T-cell (primary cell): ENCODE measurements around the gene CDH18. TPM values are rescaled to one million over a fixed set of nuclear protein-coding genes. Genes with fewer than 3 reads are reported as not detected.

Experiments used
- ATAC-seq, 4 experiments: fragments of 200-7000 bp in 3 of 4; fragments of 150-1000 bp in 1 of 4; cut with Tn5 transposase; replicated peaks in 1 of 4; 1 replicate in 3 of 4; 2 replicates in 1 of 4; pipeline ENCODE4 v1.10.0; 2021; ENCODE audit warnings: moderate library complexity in 3 of 4, mild to moderate bottlenecking in 2 of 4, moderate number of reproducible peaks in 1 of 4
- CTCF ChIA-PET, 2 donors: fragments of 300-600 bp; sonication (Branson Sonifier 250); formaldehyde crosslinking; loops; one replicate each; lab custom pipeline; 2022; ENCODE audit warnings: antibody characterized with exemption in 2 of 2; lab: Charles Lee
- POLR2A ChIA-PET, 2 donors: fragments of 300-600 bp; sonication (Branson Sonifier 250); formaldehyde crosslinking; loops; one replicate each; lab custom pipeline; 2022; ENCODE audit warnings: antibody characterized with exemption in 2 of 2; lab: Charles Lee
- DNase-seq, 35 experiments: peaks; one replicate each; pipeline versions ENCODE4 v3.0.0 to v3.0.0-alpha.2; 2013 to 2023
- H3K27ac ChIP-seq: one replicate; pipeline ENCODE4 v1.5.1; 2013; ENCODE audit warnings: low read length
- H3K27me3 ChIP-seq, 2 experiments: replicated peaks in 1 of 2; 1 replicate in 1 of 2; 2 replicates in 1 of 2; pipeline versions ENCODE4 v1.6.1 to v1.7.0; 2013; ENCODE audit warnings: low read length in 1 of 2, mixed read lengths in 1 of 2; ENCODE audit not compliant: control insufficient read depth in 2 of 2, insufficient read depth in 2 of 2; ENCODE audit errors: extremely low read depth in 1 of 2
- H3K36me3 ChIP-seq, 2 donors: 1 replicate in 1 of 2; 2 replicates in 1 of 2; pipeline versions ENCODE4 v1.6.1 to v1.7.0; 2013; ENCODE audit warnings: low read length in 1 of 2; ENCODE audit not compliant: control insufficient read depth in 2 of 2, insufficient read depth in 1 of 2; ENCODE audit errors: extremely low read depth in 1 of 2
- H3K4me1 ChIP-seq, 2 experiments: 1 replicate in 1 of 2; 2 replicates in 1 of 2; pipeline versions ENCODE4 v1.6.1 to v1.7.0; 2013; ENCODE audit warnings: low read length in 2 of 2, mixed read lengths in 1 of 2; ENCODE audit not compliant: insufficient read depth in 2 of 2, control insufficient read depth in 1 of 2; ENCODE audit errors: extremely low read depth in 1 of 2
- H3K4me3 ChIP-seq, 2 donors: 1 replicate in 1 of 2; 2 replicates in 1 of 2; pipeline versions ENCODE4 v1.5.1 to v1.7.0; 2013; ENCODE audit warnings: mild to moderate bottlenecking in 2 of 2, low read length in 1 of 2, moderate library complexity in 1 of 2; ENCODE audit not compliant: control insufficient read depth in 1 of 2; ENCODE audit errors: extremely low read depth in 1 of 2
- H3K9me3 ChIP-seq: 2 replicates; pipeline ENCODE4 v1.7.0; 2013
- H3K27ac Mint-ChIP-seq, 2 donors: one replicate each; pipeline ENCODE4 v1.8.0; 2020 to 2021; ENCODE audit warnings: mild to moderate bottlenecking in 2 of 2, mixed read lengths in 2 of 2
- H3K27me3 Mint-ChIP-seq, 2 donors: one replicate each; pipeline ENCODE4 v1.8.0; 2021 to 2022; ENCODE audit warnings: mixed read lengths in 2 of 2
- H3K36me3 Mint-ChIP-seq: one replicate; pipeline ENCODE4 v1.8.0; 2021; ENCODE audit warnings: mixed read lengths
- H3K4me1 Mint-ChIP-seq, 3 donors: one replicate each; pipeline ENCODE4 v1.8.0; 2020 to 2022; ENCODE audit warnings: mixed read lengths in 3 of 3, mild to moderate bottlenecking in 1 of 3
- H3K4me3 Mint-ChIP-seq, 3 donors: one replicate each; pipeline ENCODE4 v1.8.0; 2020 to 2022; ENCODE audit warnings: mild to moderate bottlenecking in 3 of 3, mixed read lengths in 3 of 3, moderate library complexity in 3 of 3
- H3K9me3 Mint-ChIP-seq, 3 donors: one replicate each; pipeline ENCODE4 v1.8.0; 2020 to 2022; ENCODE audit warnings: mixed read lengths in 3 of 3
- WGBS: methylation state at CpG from one replicate; pipeline ENCODE4 v1.1.5; 2013; ENCODE audit warnings: missing lambda C conversion rate; ENCODE audit not compliant: insufficient coverage; 5-methylcytosine and 5-hydroxymethylcytosine counted together
- total RNA-seq, 35 experiments: library from RNA in 6 of 35; stranded (reverse) in 6 of 35; fragments of 120-200 nt in 1 of 35; gene quantifications; one replicate each; pipeline versions ENCODE4 v1.2.1 to v1.2.4 and lab custom pipeline; 2013 to 2026

The CDH18 gene
- total RNA-seq, 5 donors from 2014 or later (not counting 1 experiment from before 2014, with no cell fraction given): not detected

DNA sequence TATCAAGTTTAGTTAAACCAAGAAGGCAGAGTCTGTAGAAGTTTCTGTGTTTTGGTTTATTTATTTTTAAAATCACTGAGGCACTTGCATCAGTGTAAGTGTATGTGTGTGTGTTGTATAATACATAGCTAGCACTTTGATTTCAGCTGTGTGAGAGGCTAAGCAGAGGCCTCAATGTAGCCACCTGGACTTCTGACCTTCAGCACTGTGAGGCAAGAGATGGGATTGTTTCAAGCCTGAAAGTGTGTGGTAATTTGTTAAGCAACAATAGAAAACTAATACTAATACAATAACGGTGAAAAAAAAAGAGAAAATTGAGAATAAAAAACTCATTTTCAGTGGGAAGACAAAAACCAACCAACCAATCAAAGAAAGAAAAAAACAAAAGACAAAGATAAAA lies 327.3 kb downstream of the CDH18 start:
- Mint-ChIP-seq H3K27ac (no peak overlapping the region), H3K4me1 (no peaks in the 10 kb centered on the region), H3K4me3 (no peak overlapping the region), H3K9me3 (peaks cover 3 to 14% (median 3%) of the 10 kb centered on the region in 3 donors), H3K27me3 (no peaks in the 10 kb centered on the region), H3K36me3 (no peaks in the 10 kb centered on the region)
- DNase-seq (no peak), ATAC-seq (no peak)
- H3K4me1 ChIP-seq: no peaks in the 10 kb centered on the region
- no peak overlapping the region for H3K4me3 ChIP-seq
- no peaks in the 10 kb centered on the region for H3K9me3 ChIP-seq
- ChIA-PET CTCF (no interaction called here), POLR2A (no interaction called here)
- H3K36me3 ChIP-seq: no peaks in the 10 kb centered on the region
- H3K27ac ChIP-seq: no peak overlapping the region
- no CpG with 5 or more reads among the region's 1 CpG for WGBS
- H3K27me3 ChIP-seq: no peaks in the 10 kb centered on the region

DNA sequence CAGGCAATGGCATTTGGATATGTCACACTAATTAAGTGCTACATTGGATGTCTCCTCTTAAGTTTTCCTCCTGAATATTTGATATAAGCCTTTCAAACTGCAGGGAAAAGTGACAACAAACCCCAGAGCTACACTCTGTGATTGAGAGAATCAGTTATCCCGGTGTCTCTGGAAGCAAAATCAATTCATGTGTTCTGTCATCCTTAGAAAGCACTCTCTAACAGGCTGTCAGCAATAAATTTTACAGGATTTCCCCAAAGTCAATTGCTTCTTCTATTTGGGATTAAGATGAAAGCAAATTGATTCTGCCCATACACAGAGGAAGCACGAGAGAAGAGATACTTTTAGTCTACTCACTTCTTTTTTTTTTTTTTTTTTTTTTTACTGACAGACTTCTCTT lies 332.4 kb downstream of the CDH18 start:
- ATAC-seq (no peak), DNase-seq (no peak)
- Histone ChIP-seq H3K36me3 (no peaks in the 10 kb centered on the region), H3K4me1 (no peaks in the 10 kb centered on the region), H3K27me3 (no peaks in the 10 kb centered on the region), H3K27ac (no peak overlapping the region), H3K4me3 (no peak overlapping the region), H3K9me3 (no peaks in the 10 kb centered on the region)
- Mint-ChIP-seq H3K4me3 (no peak overlapping the region), H3K4me1 (no peaks in the 10 kb centered on the region), H3K27ac (no peak overlapping the region), H3K36me3 (no peaks in the 10 kb centered on the region), H3K9me3 (peaks cover 4 to 8% (median 5%) of the 10 kb centered on the region in 3 donors), H3K27me3 (no peaks in the 10 kb centered on the region)
- POLR2A ChIA-PET: no interaction called here
- no CpG with 5 or more reads among the region's 2 CpGs for WGBS
- CTCF ChIA-PET: no interaction called here

DNA sequence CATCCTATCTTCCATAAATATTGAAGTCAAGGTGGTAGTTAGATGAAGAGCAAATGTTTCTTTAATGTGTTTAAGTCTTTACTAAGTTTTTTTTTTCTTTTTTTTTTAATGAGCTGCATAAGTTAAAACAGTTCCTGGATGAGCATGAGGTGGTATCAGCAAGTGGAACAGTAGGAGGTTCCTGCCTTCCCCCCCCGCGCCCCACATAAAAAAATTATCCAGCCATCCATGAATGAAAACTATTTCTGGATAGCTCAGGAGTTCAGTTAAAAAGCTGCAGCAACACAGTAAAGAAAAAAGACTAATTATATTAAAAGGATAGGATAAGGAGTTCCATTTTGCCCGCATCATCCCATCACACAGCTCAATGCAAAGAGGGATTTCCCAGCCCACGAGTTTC lies 349.5 kb downstream of the CDH18 start:
- Histone ChIP-seq H3K4me3 (no peak overlapping the region), H3K4me1 (no peaks in the 10 kb centered on the region), H3K27ac (no peak overlapping the region), H3K9me3 (peaks cover 4% of the 10 kb centered on the region), H3K36me3 (no peaks in the 10 kb centered on the region), H3K27me3 (no peaks in the 10 kb centered on the region)
- ChIA-PET POLR2A (no interaction called here), CTCF (interaction anchor here in 1 of 2 donors (0.6 kb wide), 1 partner anchor 238 kb away, joined by 3 read pairs; no protein-coding TSS in a partner anchor)
- H3K4me1 Mint-ChIP-seq: no peaks in the 10 kb centered on the region
- H3K9me3 Mint-ChIP-seq: peaks cover 3 to 22% (median 22%) of the 10 kb centered on the region in 3 donors
- H3K4me3 Mint-ChIP-seq: no peak overlapping the region
- no CpG with 5 or more reads among the region's 4 CpGs for WGBS
- no peaks in the 10 kb centered on the region for H3K36me3 Mint-ChIP-seq
- ATAC-seq (no peak), DNase-seq (no peak)
- no peak overlapping the region for H3K27ac Mint-ChIP-seq
- no peaks in the 10 kb centered on the region for H3K27me3 Mint-ChIP-seq

DNA sequence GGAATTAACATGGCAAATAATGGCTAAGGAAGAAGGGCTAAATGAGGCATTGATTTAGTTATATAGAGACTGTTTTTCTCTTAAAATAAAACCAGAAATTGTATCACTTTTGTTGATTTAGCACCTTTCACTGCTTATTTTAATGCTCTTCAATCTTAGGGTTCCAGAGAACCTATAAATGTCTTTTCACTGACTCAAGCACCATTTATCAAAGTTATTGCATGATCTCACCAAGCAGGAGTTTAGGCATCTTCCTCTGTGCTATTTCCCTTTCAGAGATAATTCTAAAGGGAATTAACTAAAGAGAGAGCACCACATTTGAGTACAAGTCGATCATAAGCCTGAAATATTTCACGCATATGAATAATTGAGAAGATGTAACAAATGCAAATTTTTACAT lies 357.1 kb downstream of the CDH18 start:
- H3K36me3 Mint-ChIP-seq: no peaks in the 10 kb centered on the region
- ChIA-PET POLR2A (interaction anchor here in 1 of 2 donors (0.6 kb wide), 1 partner anchor 23 kb away, joined by 3 read pairs; no protein-coding TSS in a partner anchor), CTCF (no interaction called here)
- no peaks in the 10 kb centered on the region for H3K27me3 Mint-ChIP-seq
- peaks cover 10 to 21% (median 16%) of the 10 kb centered on the region in 3 donors for H3K9me3 Mint-ChIP-seq
- Histone ChIP-seq H3K4me1 (no peaks in the 10 kb centered on the region), H3K4me3 (no peak overlapping the region), H3K27ac (no peak overlapping the region), H3K27me3 (no peaks in the 10 kb centered on the region), H3K9me3 (no peaks in the 10 kb centered on the region), H3K36me3 (no peaks in the 10 kb centered on the region)
- DNase-seq (no peak), ATAC-seq (no peak)
- H3K4me3 Mint-ChIP-seq: no peak overlapping the region
- no peak overlapping the region for H3K27ac Mint-ChIP-seq
- H3K4me1 Mint-ChIP-seq: no peaks in the 10 kb centered on the region
- WGBS: no CpG with 5 or more reads among the region's 2 CpGs

DNA sequence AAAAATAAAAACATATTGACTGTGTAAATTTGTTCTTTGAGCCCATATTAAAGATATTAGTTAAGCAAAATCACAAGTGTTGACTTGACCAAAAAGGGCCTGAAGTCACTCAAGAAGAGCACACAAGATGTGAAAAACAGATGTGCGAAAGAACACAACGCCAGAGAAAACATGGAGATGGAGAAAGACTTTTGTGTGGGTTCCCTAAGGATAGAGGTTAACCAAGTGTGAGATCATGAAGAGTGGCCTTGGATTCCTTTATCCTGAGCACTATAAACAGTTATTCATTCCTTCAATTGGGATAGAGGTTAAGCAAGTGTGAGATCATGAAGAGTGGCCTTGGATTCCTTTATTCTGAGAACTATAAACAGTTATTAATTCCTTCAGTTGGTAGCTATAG lies 361.8 kb downstream of the CDH18 start:
- H3K27ac ChIP-seq: no peak overlapping the region
- H3K27me3 Mint-ChIP-seq: no peaks in the 10 kb centered on the region
- no peaks in the 10 kb centered on the region for H3K4me1 ChIP-seq
- CTCF ChIA-PET: interaction anchor here in 1 of 2 donors (0.6 kb wide), 1 partner anchor 11 kb away, joined by 4 read pairs; no protein-coding TSS in a partner anchor
- peaks cover 17 to 32% (median 19%) of the 10 kb centered on the region in 3 donors for H3K9me3 Mint-ChIP-seq
- 77% methylated on average over 2 of the region's 2 CpGs for WGBS
- H3K27ac Mint-ChIP-seq: no peak overlapping the region
- no peaks in the 10 kb centered on the region for H3K9me3 ChIP-seq
- no peaks in the 10 kb centered on the region for H3K4me1 Mint-ChIP-seq
- no peak for DNase-seq
- no peak for ATAC-seq
- POLR2A ChIA-PET: no interaction called here
- H3K4me3 Mint-ChIP-seq: no peak overlapping the region
- H3K4me3 ChIP-seq: no peak overlapping the region
- no peaks in the 10 kb centered on the region for H3K36me3 Mint-ChIP-seq
- no peaks in the 10 kb centered on the region for H3K27me3 ChIP-seq
- H3K36me3 ChIP-seq: no peaks in the 10 kb centered on the region

DNA sequence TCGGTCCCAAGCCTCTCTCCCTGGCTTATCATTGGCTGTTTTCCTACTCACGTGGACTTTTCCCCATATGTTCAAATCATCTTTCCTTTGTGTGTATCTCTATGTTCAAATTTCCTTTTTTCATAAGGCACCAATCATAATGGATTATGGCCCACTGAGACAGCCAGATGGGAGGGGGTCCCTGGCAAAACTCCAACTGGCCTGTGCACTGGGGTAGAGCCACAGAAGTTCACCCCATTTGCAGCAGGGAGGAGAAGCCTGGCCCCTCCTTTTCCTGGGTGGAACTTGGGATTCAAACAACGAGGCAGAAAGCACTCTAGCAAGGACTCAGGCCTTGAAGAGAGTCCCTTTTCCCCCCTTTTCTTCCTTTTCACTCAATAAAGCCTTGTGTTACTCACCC lies 362.4 kb downstream of the CDH18 start:
- POLR2A ChIA-PET: no interaction called here
- no peaks in the 10 kb centered on the region for H3K27me3 ChIP-seq
- Mint-ChIP-seq H3K4me1 (no peaks in the 10 kb centered on the region), H3K4me3 (no peak overlapping the region), H3K27me3 (no peaks in the 10 kb centered on the region), H3K27ac (no peak overlapping the region), H3K9me3 (peaks cover 16 to 32% (median 18%) of the 10 kb centered on the region in 3 donors), H3K36me3 (no peaks in the 10 kb centered on the region)
- H3K4me1 ChIP-seq: no peaks in the 10 kb centered on the region
- no peak overlapping the region for H3K27ac ChIP-seq
- CTCF ChIA-PET: no interaction called here
- no peak for DNase-seq
- ATAC-seq: no peak
- 17% methylated on average over 1 of the region's 3 CpGs for WGBS
- H3K36me3 ChIP-seq: no peaks in the 10 kb centered on the region
- no peak overlapping the region for H3K4me3 ChIP-seq
- no peaks in the 10 kb centered on the region for H3K9me3 ChIP-seq

DNA sequence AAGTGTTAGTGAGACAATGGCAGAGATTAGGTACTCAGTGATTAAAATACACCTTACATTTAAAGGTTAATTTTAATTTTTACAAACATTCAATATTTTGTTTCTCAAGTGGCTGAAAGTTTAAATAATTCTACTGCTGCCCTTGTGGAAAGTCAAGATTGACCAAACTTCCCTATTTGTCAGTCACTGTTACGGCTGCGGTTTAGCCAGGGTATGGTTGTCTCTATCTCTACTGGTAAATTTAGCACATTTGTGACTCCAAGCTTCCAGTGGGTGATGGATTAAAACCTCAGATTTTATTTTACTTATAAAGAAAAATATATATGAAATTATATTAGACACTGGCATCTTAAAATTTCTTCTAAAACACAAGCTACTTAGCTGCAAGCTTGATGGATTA lies 368.4 kb downstream of the CDH18 start:
- Histone ChIP-seq H3K36me3 (no peaks in the 10 kb centered on the region), H3K9me3 (no peaks in the 10 kb centered on the region), H3K4me3 (no peak overlapping the region), H3K27ac (no peak overlapping the region), H3K27me3 (no peaks in the 10 kb centered on the region), H3K4me1 (no peaks in the 10 kb centered on the region)
- H3K4me1 Mint-ChIP-seq: no peaks in the 10 kb centered on the region
- H3K9me3 Mint-ChIP-seq: peaks cover 12 to 24% (median 16%) of the 10 kb centered on the region in 3 donors
- ChIA-PET POLR2A (no interaction called here), CTCF (no interaction called here)
- no CpG with 5 or more reads among the region's 2 CpGs for WGBS
- ATAC-seq (no peak), DNase-seq (no peak)
- H3K27me3 Mint-ChIP-seq: no peaks in the 10 kb centered on the region
- H3K27ac Mint-ChIP-seq: no peak overlapping the region
- no peak overlapping the region for H3K4me3 Mint-ChIP-seq
- H3K36me3 Mint-ChIP-seq: no peaks in the 10 kb centered on the region
